Fibroblast of lung (primary cell): ENCODE measurements around the gene RMDN2. TPM values are rescaled to one million over a fixed set of nuclear protein-coding genes. Genes with fewer than 3 reads are reported as not detected.

Source experiments
- DNase-seq, 2 donors: peaks; one replicate each; pipeline versions ENCODE4 v3.0.0 to v3.0.0-alpha.2; 2010; ENCODE audit warnings: low read depth in 2 of 2
- H2AFZ ChIP-seq: 2 replicates; pipeline ENCODE4 v1.5.1; 2012; ENCODE audit warnings: low read length, control low read depth, inconsistent platforms
- H3K27ac ChIP-seq: 2 replicates; pipeline ENCODE4 v1.5.1; 2011; ENCODE audit warnings: low read length, control low read depth; ENCODE audit not compliant: insufficient read depth
- H3K27me3 ChIP-seq: 2 replicates; pipeline ENCODE4 v1.5.1; 2011; ENCODE audit warnings: mild to moderate bottlenecking, low read length; ENCODE audit not compliant: control insufficient read depth, insufficient read depth
- H3K36me3 ChIP-seq: 2 replicates; pipeline ENCODE4 v1.5.1; 2011; ENCODE audit warnings: low read length; ENCODE audit not compliant: control insufficient read depth, insufficient read depth
- H3K4me1 ChIP-seq: 2 replicates; pipeline ENCODE4 v1.5.1; 2011; ENCODE audit warnings: low read length; ENCODE audit not compliant: control insufficient read depth, insufficient read depth; ENCODE audit errors: extremely low read depth
- H3K4me2 ChIP-seq: 2 replicates; pipeline ENCODE4 v1.5.1; 2011; ENCODE audit warnings: low read length, control low read depth; ENCODE audit not compliant: insufficient read depth; ENCODE audit errors: extremely low read depth
- H3K4me3 ChIP-seq, 4 experiments: fragments of 200-600 bp in 1 of 4; sonication (generic) in 1 of 4; replicated peaks in 1 of 4; 2 replicates each; pipeline ENCODE4 v1.5.1; 2011 to 2016; ENCODE audit warnings: low read length in 4 of 4, low read depth in 3 of 4, mild to moderate bottlenecking in 3 of 4, control low read depth in 2 of 4, inconsistent platforms in 1 of 4, mixed read lengths in 1 of 4; ENCODE audit not compliant: insufficient read depth in 1 of 4; ENCODE audit errors: control extremely low read depth in 1 of 4
- H3K79me2 ChIP-seq: 2 replicates; pipeline ENCODE4 v1.5.1; 2012; ENCODE audit warnings: mild to moderate bottlenecking, low read length, inconsistent platforms; ENCODE audit not compliant: control insufficient read depth, insufficient read depth
- H3K9ac ChIP-seq: 2 replicates; pipeline ENCODE4 v1.5.1; 2011; ENCODE audit warnings: mild to moderate bottlenecking, low read length, control low read depth; ENCODE audit not compliant: insufficient read depth
- H3K9me3 ChIP-seq: 2 replicates; pipeline ENCODE4 v1.5.1; 2012; ENCODE audit warnings: low read depth, low read length; ENCODE audit not compliant: control insufficient read depth, insufficient read depth
- H4K20me1 ChIP-seq: 2 replicates; pipeline ENCODE4 v1.5.1; 2011; ENCODE audit warnings: low read length; ENCODE audit not compliant: control insufficient read depth, insufficient read depth; ENCODE audit errors: extremely low read depth
- CTCF ChIP-seq, 2 donors: IDR thresholded peaks in 1 of 2; conservative IDR thresholded peaks in 1 of 2; 1 replicate in 1 of 2; 2 replicates in 1 of 2; pipeline ENCODE4 v1.5.1; 2011 to 2012; ENCODE audit warnings: low read length in 2 of 2, control low read depth in 1 of 2, inconsistent platforms in 1 of 2, low read depth in 1 of 2, mild to moderate bottlenecking in 1 of 2
- EZH2 ChIP-seq: IDR thresholded peaks from 2 replicates; pipeline ENCODE4 v1.5.1; 2012; ENCODE audit warnings: low read length, control low read depth, mild to moderate bottlenecking; ENCODE audit errors: missing control alignments
- polyA plus RNA-seq, 2 donors: library from polyadenylated mRNA; depleted of rRNA in 1 of 2; stranded (reverse) in 1 of 2; unstranded in 1 of 2; fragments of >200 nt; gene quantifications; 2 replicates each; pipeline ENCODE4 v1.2.1, GENCODE V29; 2011 to 2012; ENCODE audit warnings: missing spikeins in 1 of 2
- total RNA-seq: library from RNA; depleted of rRNA; stranded (reverse); fragments of >200 nt; gene quantifications from 2 replicates; pipeline ENCODE4 v1.2.1, GENCODE V29; 2014

The RMDN2 gene
- total and polyA plus RNA-seq, 2 donors (not counting 1 experiment from before 2014, with no cell fraction given): 5.4 to 9.2 TPM

- H3K9me3 ChIP-seq: no peaks in the 10 kb centered on the region
- H3K27me3 ChIP-seq: no peaks in the 10 kb centered on the region
- DNase-seq: no peak
- H2AFZ ChIP-seq: no peak overlapping the region
- no peaks in the 10 kb centered on the region for H3K79me2 ChIP-seq
- H3K4me1 ChIP-seq: no peaks in the 10 kb centered on the region
- H4K20me1 ChIP-seq: no peaks in the 10 kb centered on the region
- no peaks in the 10 kb centered on the region for H3K36me3 ChIP-seq
- no peak overlapping the region for H3K4me2 ChIP-seq
- TF ChIP-seq CTCF (conservative IDR thresholded peaks at IDR 0.05 in 1 of 2, IDR thresholded peaks at IDR 0.05 in 1 of 2; ENCODE audit: low read depth in 1 of 2, low read length in 2 of 2) (no peak), EZH2 (no peak)
- H3K9ac ChIP-seq: no peak overlapping the region
- no peak overlapping the region for H3K27ac ChIP-seq
- H3K4me3 ChIP-seq: no peak overlapping the region
These were observed 20.1 kb upstream of the RMDN2 start for GRCh38 chr2:37904993-37905392.

GRCh38 chr2:37906131-37906530, 19.0 kb upstream of the RMDN2 start:
- Histone ChIP-seq H3K4me1 (no peaks in the 10 kb centered on the region), H2AFZ (no peak overlapping the region), H3K4me3 (no peak overlapping the region), H3K9me3 (no peaks in the 10 kb centered on the region), H3K27ac (no peak overlapping the region), H3K79me2 (no peaks in the 10 kb centered on the region), H4K20me1 (no peaks in the 10 kb centered on the region), H3K36me3 (no peaks in the 10 kb centered on the region), H3K4me2 (no peak overlapping the region), H3K9ac (no peak overlapping the region), H3K27me3 (no peaks in the 10 kb centered on the region)
- TF ChIP-seq EZH2 (no peak), CTCF (conservative IDR thresholded peaks at IDR 0.05 in 1 of 2, IDR thresholded peaks at IDR 0.05 in 1 of 2; ENCODE audit: low read depth in 1 of 2, low read length in 2 of 2) (no peak)
- DNase-seq: no peak

- peak in 1 of 2 donors; percentile 41 for DNase-seq
- Histone ChIP-seq H3K27ac (no peak overlapping the region), H2AFZ (no peak overlapping the region)
These were observed 17.4 kb upstream of the RMDN2 start for GRCh38 chr2:37907501-37908225.

More at GRCh38 chr2:37907501-37908225, 17.4 kb upstream of the RMDN2 start:
- no peaks in the 10 kb centered on the region for H3K4me1 ChIP-seq
- H3K36me3 ChIP-seq: no peaks in the 10 kb centered on the region
- no peak overlapping the region for H3K9ac ChIP-seq
- no peaks in the 10 kb centered on the region for H3K9me3 ChIP-seq
- H3K4me3 ChIP-seq: no peak overlapping the region
- H4K20me1 ChIP-seq: no peaks in the 10 kb centered on the region
- no peak overlapping the region for H3K4me2 ChIP-seq
- H3K79me2 ChIP-seq: no peaks in the 10 kb centered on the region
- TF ChIP-seq CTCF (conservative IDR thresholded peaks at IDR 0.05 in 1 of 2, IDR thresholded peaks at IDR 0.05 in 1 of 2; ENCODE audit: low read depth in 1 of 2, low read length in 2 of 2) (no peak), EZH2 (no peak)
- no peaks in the 10 kb centered on the region for H3K27me3 ChIP-seq
